ENCODE data around the gene GPRIN3.
"Not testable (repeated sequence)": the region's sequence is repeated elsewhere in the genome, so short reads cannot be mapped to it uniquely, and the experiment has no call there.

The GPRIN3 gene

DNA sequence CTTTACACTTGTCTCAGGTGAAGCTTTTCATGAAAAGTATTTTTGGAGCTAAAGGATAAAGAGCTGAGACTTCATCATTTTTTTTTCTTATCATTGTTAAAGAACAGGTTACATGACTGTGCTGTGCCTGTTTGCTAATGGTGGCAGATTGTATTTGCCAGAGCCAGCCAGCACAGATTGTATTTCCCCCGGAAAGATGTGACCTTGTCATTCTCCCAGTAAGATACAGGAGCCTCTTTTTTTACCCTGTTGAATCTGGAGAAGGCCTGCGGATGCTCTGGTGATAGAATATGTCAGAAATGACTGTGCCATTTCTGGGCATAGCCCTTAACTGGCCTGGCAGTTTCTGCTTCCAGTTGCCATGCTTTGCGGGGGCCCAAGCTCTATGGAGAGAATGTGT is 91.9 kb downstream of the GPRIN3 start:
- no peak overlapping the region for H3K27ac Mint-ChIP-seq (ENCODE audit: low read depth)
- H3K4me1 Mint-ChIP-seq = no peaks in the 10 kb centered on the region
- DNase-seq (ENCODE audit: low spot score in 2 of 2) (no peak), ATAC-seq (replicated peaks; ENCODE audit: extremely low read depth, poor library complexity, severe bottlenecking) (no peak)
- H3K36me3 Mint-ChIP-seq (ENCODE audit: insufficient read depth) = no peaks in the 10 kb centered on the region
- no peaks in the 10 kb centered on the region for H3K9me3 Mint-ChIP-seq
- H3K27me3 Mint-ChIP-seq = peaks cover 23% of the 10 kb centered on the region
- H3K4me3 Mint-ChIP-seq = no peak overlapping the region

DNA sequence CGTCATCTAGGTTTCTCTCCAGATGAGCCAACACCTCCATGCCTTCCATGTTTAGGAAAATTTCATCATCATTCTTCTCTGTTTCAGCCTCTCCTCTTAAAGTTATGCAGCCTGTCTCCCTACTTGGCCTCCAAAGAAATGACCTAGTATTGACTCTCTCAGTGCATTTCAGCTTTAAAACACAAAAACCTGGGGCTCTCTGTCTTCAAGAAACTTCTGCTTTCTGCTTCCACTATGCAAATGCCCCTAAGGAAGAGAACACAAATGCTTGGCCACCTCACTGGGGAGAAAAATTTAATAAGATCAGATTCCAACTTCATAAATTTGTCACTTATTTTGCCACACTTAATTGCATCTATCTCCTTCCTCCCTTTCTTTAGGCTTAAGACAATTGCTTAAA is 93.3 kb downstream of the GPRIN3 start:
- Mint-ChIP-seq H3K4me1 (no peaks in the 10 kb centered on the region), H3K27ac (ENCODE audit: low read depth) (no peak overlapping the region), H3K36me3 (ENCODE audit: insufficient read depth) (no peaks in the 10 kb centered on the region), H3K9me3 (no peaks in the 10 kb centered on the region), H3K27me3 (peaks cover 12% of the 10 kb centered on the region), H3K4me3 (no peak overlapping the region)
- DNase-seq (ENCODE audit: low spot score in 2 of 2) (no peak), ATAC-seq (replicated peaks; ENCODE audit: extremely low read depth, poor library complexity, severe bottlenecking) (no peak)

DNA sequence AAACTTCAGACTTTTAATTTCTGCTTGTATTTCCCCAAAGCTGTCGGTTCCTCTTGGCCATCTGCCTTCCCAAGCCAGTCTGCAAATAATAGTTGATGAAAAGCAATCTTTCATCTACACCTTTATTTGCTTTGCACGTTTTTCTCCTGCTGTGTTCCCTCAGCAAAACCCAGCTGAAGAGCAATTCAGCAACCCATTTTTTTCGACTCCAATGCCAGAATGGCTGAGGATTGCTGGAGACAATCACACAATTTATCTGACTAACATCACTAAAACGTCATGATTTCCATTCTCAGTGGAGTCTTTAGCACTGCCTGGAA is 94.3 kb downstream of the GPRIN3 start:
- no peak overlapping the region for H3K4me3 Mint-ChIP-seq
- no peaks in the 10 kb centered on the region for H3K36me3 Mint-ChIP-seq (ENCODE audit: insufficient read depth)
- H3K4me1 Mint-ChIP-seq = no peaks in the 10 kb centered on the region
- ATAC-seq (replicated peaks; ENCODE audit: extremely low read depth, poor library complexity, severe bottlenecking) = no peak
- no peak for DNase-seq (ENCODE audit: low spot score in 2 of 2)
- peaks cover 22% of the 10 kb centered on the region for H3K27me3 Mint-ChIP-seq
- no peaks in the 10 kb centered on the region for H3K9me3 Mint-ChIP-seq
- H3K27ac Mint-ChIP-seq (ENCODE audit: low read depth) = no peak overlapping the region

DNA sequence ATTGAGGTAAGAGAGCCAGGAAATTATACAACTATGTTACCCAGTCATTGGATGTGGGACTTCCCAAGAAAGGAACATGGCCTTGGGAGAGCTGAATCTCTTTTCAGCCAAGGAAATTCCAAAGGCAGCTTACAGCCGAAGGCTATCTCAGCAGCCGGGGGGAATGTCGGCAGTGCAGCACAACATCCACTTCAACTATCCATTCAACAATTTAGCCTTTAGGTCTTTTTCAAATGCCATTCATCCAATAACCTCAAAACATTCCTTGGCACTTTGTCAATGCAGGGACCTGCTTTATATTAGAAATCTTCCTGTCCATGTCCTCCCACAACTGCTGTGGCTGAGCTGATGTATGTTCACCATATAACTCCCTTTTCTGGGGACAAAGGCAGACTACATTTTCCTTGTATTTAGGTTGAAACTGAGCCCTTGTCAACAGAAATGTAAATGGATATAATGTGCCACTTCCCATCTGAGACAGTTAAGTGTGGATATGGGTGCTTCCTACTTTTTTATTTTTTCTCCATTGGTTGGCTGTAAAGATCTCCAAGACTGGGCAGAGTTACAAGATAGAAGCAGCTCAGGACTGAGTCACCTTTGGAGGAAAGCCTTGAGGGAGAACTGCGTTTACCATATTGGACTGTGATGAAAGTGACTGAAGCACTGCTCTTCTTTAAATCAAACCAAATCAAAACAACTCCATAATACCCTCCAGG is 94.8 kb downstream of the GPRIN3 start:
- H3K9me3 Mint-ChIP-seq = no peaks in the 10 kb centered on the region
- ATAC-seq (replicated peaks; ENCODE audit: extremely low read depth, poor library complexity, severe bottlenecking) (no peak), DNase-seq (ENCODE audit: low spot score in 2 of 2) (no peak)
- H3K4me3 Mint-ChIP-seq = no peak overlapping the region
- H3K36me3 Mint-ChIP-seq (ENCODE audit: insufficient read depth) = no peaks in the 10 kb centered on the region
- no peaks in the 10 kb centered on the region for H3K4me1 Mint-ChIP-seq
- H3K27ac Mint-ChIP-seq (ENCODE audit: low read depth) = no peak overlapping the region
- peaks cover 27% of the 10 kb centered on the region for H3K27me3 Mint-ChIP-seq

DNA sequence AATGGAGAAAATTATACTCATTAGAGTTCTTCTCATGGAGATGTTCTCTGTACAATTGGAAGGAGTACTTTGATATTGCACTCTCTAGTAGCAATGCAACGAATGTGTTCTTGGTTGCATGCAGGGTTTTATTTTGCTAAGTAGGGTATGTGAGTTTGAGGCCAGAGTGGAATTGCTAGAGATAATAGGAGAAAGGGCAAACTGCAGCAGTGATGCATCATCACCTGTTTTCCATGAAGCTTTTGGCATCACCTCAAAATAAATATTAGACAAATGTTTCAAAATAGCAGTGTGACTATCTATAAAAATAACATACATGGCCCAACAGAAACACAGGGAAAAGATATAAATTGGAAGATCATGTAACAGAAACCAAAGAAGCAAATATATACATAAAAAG is 103.0 kb downstream of the GPRIN3 start:
- ATAC-seq (replicated peaks; ENCODE audit: extremely low read depth, poor library complexity, severe bottlenecking) (no peak), DNase-seq (ENCODE audit: low spot score in 2 of 2) (no peak)
- Mint-ChIP-seq H3K4me1 (no peaks in the 10 kb centered on the region), H3K36me3 (ENCODE audit: insufficient read depth) (no peaks in the 10 kb centered on the region), H3K27me3 (peaks cover 35% of the 10 kb centered on the region), H3K9me3 (no peaks in the 10 kb centered on the region), H3K27ac (ENCODE audit: low read depth) (no peak overlapping the region), H3K4me3 (no peak overlapping the region)

DNA sequence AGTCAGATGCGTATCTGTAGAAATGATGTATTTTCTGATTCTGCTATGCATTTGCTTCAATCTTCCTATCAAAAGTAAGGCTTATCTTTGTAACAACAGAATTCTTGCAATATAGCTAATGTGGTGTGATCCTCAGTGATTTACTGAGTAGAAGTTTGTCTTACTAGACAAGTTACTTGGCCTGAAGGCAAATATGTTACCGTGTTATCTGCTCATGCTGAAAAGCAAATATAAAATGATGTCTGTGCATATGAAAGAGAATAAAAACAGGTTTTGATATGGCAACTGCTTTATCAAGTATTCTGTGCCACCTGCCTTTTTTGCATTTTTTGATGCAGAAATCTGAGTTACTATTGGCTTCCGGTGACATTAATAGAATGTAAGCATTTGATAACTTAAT is 103.7 kb downstream of the GPRIN3 start:
- no peak for ATAC-seq (replicated peaks; ENCODE audit: extremely low read depth, poor library complexity, severe bottlenecking)
- no peak for DNase-seq (ENCODE audit: low spot score in 2 of 2)
- Mint-ChIP-seq H3K4me3 (no peak overlapping the region), H3K9me3 (no peaks in the 10 kb centered on the region), H3K36me3 (ENCODE audit: insufficient read depth) (no peaks in the 10 kb centered on the region), H3K27ac (ENCODE audit: low read depth) (no peak overlapping the region), H3K4me1 (no peaks in the 10 kb centered on the region), H3K27me3 (peaks cover 31% of the 10 kb centered on the region)

DNA sequence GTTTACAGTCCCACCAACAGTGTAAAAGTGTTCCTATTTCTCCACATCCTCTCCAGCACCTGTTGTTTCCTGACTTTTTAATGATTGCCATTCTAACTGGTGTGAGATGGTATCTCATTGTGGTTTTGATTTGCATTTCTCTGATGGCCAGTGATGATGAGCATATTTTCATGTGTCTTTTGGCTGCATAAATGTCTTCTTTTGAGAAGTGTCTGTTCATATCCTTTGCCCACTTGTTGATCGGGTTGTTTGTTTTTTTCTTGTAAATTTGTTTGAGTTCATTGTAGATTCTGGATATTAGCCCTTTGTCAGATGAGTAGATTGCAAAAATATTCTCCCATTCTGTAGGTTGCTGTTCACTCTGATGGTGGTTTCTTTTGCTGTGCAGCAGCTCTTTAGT is 108.2 kb downstream of the GPRIN3 start:
- not testable (repeated sequence) for H3K36me3 Mint-ChIP-seq (ENCODE audit: insufficient read depth); DNase-seq (ENCODE audit: low spot score in 2 of 2); H3K27ac Mint-ChIP-seq (ENCODE audit: low read depth); H3K9me3 Mint-ChIP-seq; ATAC-seq (replicated peaks; ENCODE audit: extremely low read depth, poor library complexity, severe bottlenecking); H3K4me3 Mint-ChIP-seq; H3K4me1 Mint-ChIP-seq
- peaks cover 21% of the 10 kb centered on the region for H3K27me3 Mint-ChIP-seq

DNA sequence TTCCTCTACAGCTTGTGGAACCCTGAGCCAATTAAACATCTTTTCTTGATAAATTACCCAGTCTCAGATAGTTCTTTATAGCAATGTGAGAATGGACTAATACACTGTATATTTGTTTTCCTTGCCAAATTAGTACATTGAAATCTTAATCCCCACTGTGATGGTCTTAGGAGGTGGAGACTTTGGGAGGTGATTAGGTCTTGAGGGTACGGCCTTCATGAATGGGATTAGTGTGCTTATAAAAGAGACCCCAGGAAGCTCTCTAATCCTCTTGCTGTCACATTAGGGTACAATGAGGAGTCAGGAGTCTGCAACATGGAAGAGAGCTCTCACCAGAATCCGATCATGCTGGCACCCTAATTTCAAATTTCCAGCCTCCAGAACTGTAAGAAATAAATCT is 109.7 kb downstream of the GPRIN3 start:
- Mint-ChIP-seq H3K36me3 (ENCODE audit: insufficient read depth) (no peaks in the 10 kb centered on the region), H3K27ac (ENCODE audit: low read depth) (no peak overlapping the region), H3K4me1 (no peaks in the 10 kb centered on the region), H3K9me3 (no peaks in the 10 kb centered on the region), H3K27me3 (peaks cover 21% of the 10 kb centered on the region), H3K4me3 (no peak overlapping the region)
- ATAC-seq (replicated peaks; ENCODE audit: extremely low read depth, poor library complexity, severe bottlenecking) (no peak), DNase-seq (ENCODE audit: low spot score in 2 of 2) (no peak)

DNA sequence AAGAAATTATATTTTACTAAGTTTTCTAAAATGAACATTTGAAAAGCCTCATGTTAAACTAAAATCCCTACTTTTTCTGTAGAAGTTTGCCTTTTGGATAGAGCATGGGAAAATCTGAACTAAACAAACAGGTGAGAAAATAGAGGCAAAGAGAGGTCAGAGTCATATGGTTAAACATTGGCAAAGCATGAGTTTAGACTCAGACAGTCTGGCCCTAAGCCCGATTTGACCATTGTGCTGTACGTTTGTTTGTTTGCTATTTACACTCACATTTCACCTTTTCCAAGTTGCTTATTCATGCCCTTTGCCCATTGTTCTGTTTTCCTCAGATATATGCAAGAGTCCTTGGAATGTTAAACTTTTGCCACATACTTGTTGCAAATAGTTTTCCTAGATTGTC is 110.9 kb downstream of the GPRIN3 start:
- no peaks in the 10 kb centered on the region for H3K36me3 Mint-ChIP-seq (ENCODE audit: insufficient read depth)
- H3K27ac Mint-ChIP-seq (ENCODE audit: low read depth) = no peak overlapping the region
- no peaks in the 10 kb centered on the region for H3K9me3 Mint-ChIP-seq
- no peaks in the 10 kb centered on the region for H3K4me1 Mint-ChIP-seq
- peaks cover 27% of the 10 kb centered on the region for H3K27me3 Mint-ChIP-seq
- ATAC-seq (replicated peaks; ENCODE audit: extremely low read depth, poor library complexity, severe bottlenecking) (no peak), DNase-seq (ENCODE audit: low spot score in 2 of 2) (no peak)
- no peak overlapping the region for H3K4me3 Mint-ChIP-seq

DNA sequence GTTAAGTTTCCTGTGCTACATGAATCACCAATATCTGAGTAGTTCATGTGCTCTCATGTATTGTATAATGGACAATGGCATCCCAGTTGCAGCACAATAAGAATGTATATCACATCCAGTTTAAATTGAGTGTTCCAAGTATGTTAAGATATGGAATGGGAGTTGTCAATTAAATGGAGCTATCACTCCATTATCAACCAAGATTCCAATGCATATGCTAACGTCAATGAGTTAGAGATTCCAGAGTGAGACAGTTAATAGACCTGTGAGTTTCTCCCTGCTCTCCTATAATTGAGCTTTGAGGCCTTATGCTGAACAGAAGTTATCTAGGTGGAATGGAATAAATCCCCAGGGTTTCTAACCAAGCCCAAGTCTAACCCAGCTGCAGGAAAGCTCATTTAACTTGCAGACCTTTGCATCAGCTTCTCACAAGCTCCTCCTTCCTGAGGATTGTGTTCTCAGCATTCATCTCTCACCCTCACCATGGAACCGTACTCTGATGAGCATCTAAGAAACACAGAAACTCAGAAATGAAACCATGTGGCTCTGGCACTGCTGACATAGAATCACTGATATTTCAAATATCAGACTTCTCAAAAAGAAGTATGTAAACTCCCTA is 111.4 kb downstream of the GPRIN3 start:
- H3K9me3 Mint-ChIP-seq = no peaks in the 10 kb centered on the region
- no peak overlapping the region for H3K4me3 Mint-ChIP-seq
- ATAC-seq (replicated peaks; ENCODE audit: extremely low read depth, poor library complexity, severe bottlenecking) (no peak), DNase-seq (ENCODE audit: low spot score in 2 of 2) (no peak)
- H3K27ac Mint-ChIP-seq (ENCODE audit: low read depth) = no peak overlapping the region
- H3K27me3 Mint-ChIP-seq = peaks cover 26% of the 10 kb centered on the region
- H3K4me1 Mint-ChIP-seq = no peaks in the 10 kb centered on the region
- no peaks in the 10 kb centered on the region for H3K36me3 Mint-ChIP-seq (ENCODE audit: insufficient read depth)

DNA sequence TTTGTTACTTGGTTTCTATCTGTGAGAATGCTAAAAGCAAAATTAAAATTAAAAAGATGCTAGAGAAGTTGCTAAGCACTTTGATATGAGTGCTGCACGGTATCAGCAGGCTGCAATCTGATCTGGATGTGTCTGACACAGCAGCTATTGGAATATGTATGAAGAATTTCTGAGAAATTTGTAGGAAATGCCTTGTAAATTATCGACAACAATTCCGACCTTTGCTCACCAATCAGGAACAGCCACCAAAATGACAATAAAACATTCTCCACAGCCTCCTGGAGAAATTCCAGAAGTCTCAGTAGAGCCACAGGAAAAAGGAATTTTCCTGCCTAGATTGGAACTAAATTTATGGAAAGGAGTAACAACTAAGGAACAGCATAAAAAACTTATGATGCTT is 113.8 kb downstream of the GPRIN3 start:
- DNase-seq (ENCODE audit: low spot score in 2 of 2) = no peak
- Mint-ChIP-seq H3K36me3 (ENCODE audit: insufficient read depth) (no peaks in the 10 kb centered on the region), H3K4me1 (no peaks in the 10 kb centered on the region), H3K4me3 (no peak overlapping the region), H3K27me3 (peaks cover 48% of the 10 kb centered on the region), H3K27ac (ENCODE audit: low read depth) (no peak overlapping the region), H3K9me3 (no peaks in the 10 kb centered on the region)
- no peak for ATAC-seq (replicated peaks; ENCODE audit: extremely low read depth, poor library complexity, severe bottlenecking)
